H1 (cell line): ENCODE results near the gene OPN3. TPM values are rescaled to one million over a fixed set of nuclear protein-coding genes. Genes with fewer than 3 reads are reported as not detected.

Experiments used
- CTCF ChIA-PET: fragments of 300-600 bp; sonication (Branson Sonifier 250); formaldehyde crosslinking; loops from one replicate; lab custom pipeline; 2021; ENCODE audit not compliant: partially characterized antibody; lab: Charles Lee
- POLR2A ChIA-PET: fragments of 300-600 bp; sonication (Branson Sonifier 250); formaldehyde crosslinking; loops from one replicate; lab custom pipeline; 2021; ENCODE audit warnings: inconsistent platforms; ENCODE audit not compliant: partially characterized antibody; lab: Charles Lee
- DNase-seq, 2 experiments: peaks; one replicate each; pipeline versions ENCODE4 v3.0.0 to v3.0.0-alpha.2; 2010 to 2022; ENCODE audit warnings: low spot score in 2 of 2, low read depth in 1 of 2, mixed read lengths in 1 of 2
- FAIRE-seq: peaks from 2 replicates; lab custom pipeline; 2011; peaks lifted over from hg19 to GRCh38; lab: Jason Lieb, UNC
- H2AFZ ChIP-seq: 2 replicates; pipeline ENCODE4 v1.8.1; 2012; ENCODE audit warnings: low read length, inconsistent platforms
- H2AK5ac ChIP-seq: 2 replicates; pipeline ENCODE4 v1.6.1; 2013; ENCODE audit warnings: low read depth, low read length
- H2BK120ac ChIP-seq: replicated peaks from 2 replicates; pipeline ENCODE3; 2013; ENCODE audit warnings: low read depth, low read length, inconsistent platforms
- H2BK12ac ChIP-seq: 2 replicates; pipeline ENCODE4 v1.6.1; 2013; ENCODE audit warnings: low read depth, low read length
- H2BK15ac ChIP-seq: 2 replicates; pipeline ENCODE4 v1.6.1; 2013; ENCODE audit warnings: low read length
- H2BK20ac ChIP-seq: 2 replicates; pipeline ENCODE4 v1.6.1; 2013; ENCODE audit warnings: low read length
- H2BK5ac ChIP-seq: 2 replicates; pipeline ENCODE4 v1.6.1; 2013; ENCODE audit warnings: low read depth, low read length
- H3K14ac ChIP-seq: 2 replicates; pipeline ENCODE4 v1.6.1; 2013; ENCODE audit warnings: inconsistent platforms; ENCODE audit not compliant: insufficient read length
- H3K18ac ChIP-seq: 2 replicates; pipeline ENCODE4 v1.6.1; 2013; ENCODE audit warnings: low read length; ENCODE audit errors: extremely low read depth
- H3K23ac ChIP-seq: 2 replicates; pipeline ENCODE4 v1.6.1; 2013; ENCODE audit warnings: inconsistent platforms; ENCODE audit not compliant: insufficient read length
- H3K23me2 ChIP-seq: 2 replicates; pipeline ENCODE4 v1.6.1; 2013; ENCODE audit warnings: low read depth, low read length
- H3K27ac ChIP-seq: 2 replicates; pipeline ENCODE4 v1.6.1; 2011; ENCODE audit warnings: low read depth, low read length, inconsistent platforms
- H3K27me3 ChIP-seq, 4 experiments: replicated peaks in 1 of 4; 1 replicate in 1 of 4; 2 replicates in 3 of 4; pipeline versions ENCODE4 v1.6.1 to v1.8.1; 2011 to 2013; ENCODE audit warnings: low read length in 3 of 4, mild to moderate bottlenecking in 3 of 4, inconsistent platforms in 2 of 4, mixed read lengths in 2 of 4, moderate library complexity in 1 of 4; ENCODE audit not compliant: control insufficient read depth in 3 of 4, insufficient read depth in 3 of 4; ENCODE audit errors: extremely low read depth in 1 of 4
- H3K36me3 ChIP-seq, 4 experiments: 2 replicates each; pipeline versions ENCODE4 v1.6.1 to v1.8.1; 2011 to 2013; ENCODE audit warnings: mild to moderate bottlenecking in 4 of 4, low read length in 3 of 4, moderate library complexity in 2 of 4, control low read depth in 1 of 4, inconsistent platforms in 1 of 4; ENCODE audit not compliant: insufficient read depth in 4 of 4, control insufficient read depth in 2 of 4
- H3K4ac ChIP-seq: replicated peaks from 2 replicates; pipeline ENCODE3; 2013; ENCODE audit warnings: low read length, low read depth, mixed read lengths, inconsistent platforms; ENCODE audit not compliant: insufficient read length
- H3K4me1 ChIP-seq, 4 experiments: replicated peaks in 1 of 4; 1 replicate in 1 of 4; 2 replicates in 3 of 4; pipeline versions ENCODE4 v1.6.1 to v1.8.1; 2011 to 2013; ENCODE audit warnings: low read length in 3 of 4, inconsistent platforms in 2 of 4, mixed read lengths in 1 of 4; ENCODE audit not compliant: insufficient read depth in 4 of 4, control insufficient read depth in 3 of 4
- H3K4me2 ChIP-seq, 2 experiments: 2 replicates each; pipeline versions ENCODE4 v1.6.1 to v1.8.1; 2011 to 2013; ENCODE audit warnings: low read depth in 2 of 2, low read length in 2 of 2, control low read depth in 1 of 2, inconsistent platforms in 1 of 2, mild to moderate bottlenecking in 1 of 2; ENCODE audit not compliant: insufficient read depth in 1 of 2
- H3K4me3 ChIP-seq, 4 experiments: fragments of 200-600, 300-600 bp in 1 of 4; sonication (generic), shearing (Covaris generic), sonication (Bioruptor Twin) in 1 of 4; 2 replicates each; pipeline versions ENCODE4 v1.5.1 to v1.8.1; 2011 to 2016; ENCODE audit warnings: low read length in 4 of 4, low read depth in 3 of 4, control low read depth in 2 of 4, inconsistent platforms in 2 of 4, mild to moderate bottlenecking in 2 of 4, mixed read lengths in 1 of 4, moderate library complexity in 1 of 4; ENCODE audit not compliant: insufficient read depth in 2 of 4; ENCODE audit errors: extremely low read depth in 1 of 4
- H3K56ac ChIP-seq: replicated peaks from 2 replicates; pipeline ENCODE3; 2013; ENCODE audit warnings: low read depth, mild to moderate bottlenecking, mixed read lengths, low read length, inconsistent platforms; ENCODE audit not compliant: insufficient read length
- H3K79me1 ChIP-seq: 2 replicates; pipeline ENCODE4 v1.6.1; 2013; ENCODE audit warnings: low read depth, low read length, control low read depth
- H3K79me2 ChIP-seq, 2 experiments: 2 replicates each; pipeline versions ENCODE4 v1.6.1 to v1.8.1; 2012 to 2013; ENCODE audit warnings: low read length in 2 of 2, mild to moderate bottlenecking in 2 of 2, inconsistent platforms in 1 of 2; ENCODE audit not compliant: insufficient read depth in 2 of 2, control insufficient read depth in 1 of 2
- H3K9ac ChIP-seq, 4 experiments: replicated peaks in 1 of 4; 1 replicate in 1 of 4; 2 replicates in 3 of 4; pipeline versions ENCODE4 v1.6.1 to v1.8.1; 2011 to 2013; ENCODE audit warnings: low read depth in 3 of 4, low read length in 3 of 4, control low read depth in 2 of 4, mild to moderate bottlenecking in 2 of 4, moderate library complexity in 2 of 4, inconsistent platforms in 1 of 4; ENCODE audit errors: extremely low read depth in 1 of 4
- H3K9me3 ChIP-seq, 2 experiments: 2 replicates each; pipeline versions ENCODE4 v1.6.1 to v1.8.1; 2012 to 2013; ENCODE audit warnings: mild to moderate bottlenecking in 2 of 2, moderate library complexity in 2 of 2, control low read depth in 1 of 2, inconsistent platforms in 1 of 2, low read depth in 1 of 2, low read length in 1 of 2, mixed read lengths in 1 of 2; ENCODE audit not compliant: insufficient read depth in 2 of 2
- H4K20me1 ChIP-seq, 2 experiments: replicated peaks in 1 of 2; 2 replicates each; pipeline versions ENCODE3 to v1.8.1; 2011 to 2013; ENCODE audit warnings: inconsistent platforms in 2 of 2, low read length in 2 of 2, mild to moderate bottlenecking in 1 of 2; ENCODE audit not compliant: insufficient read depth in 2 of 2, control insufficient read depth in 1 of 2
- H4K5ac ChIP-seq: 2 replicates; pipeline ENCODE4 v1.6.1; 2013; ENCODE audit warnings: low read length, low read depth, mixed read lengths, inconsistent platforms; ENCODE audit not compliant: insufficient read length
- H4K8ac ChIP-seq: 2 replicates; pipeline ENCODE4 v1.8.0; 2013; ENCODE audit warnings: mild to moderate bottlenecking, moderate library complexity, low read length, inconsistent platforms; ENCODE audit not compliant: insufficient read depth; ENCODE audit errors: extremely low read depth
- H4K91ac ChIP-seq: replicated peaks from 2 replicates; pipeline ENCODE3; 2013; ENCODE audit warnings: low read length, mixed read lengths, inconsistent platforms; ENCODE audit not compliant: insufficient read length
- BCL11A ChIP-seq, 2 experiments: IDR thresholded peaks; one replicate each; pipeline ENCODE4 v1.6.1; 2011; ENCODE audit warnings: low read depth in 2 of 2, low read length in 2 of 2, mild to moderate bottlenecking in 2 of 2
- CHD2 ChIP-seq: IDR thresholded peaks from 2 replicates; pipeline ENCODE4 v1.6.1; 2012; ENCODE audit warnings: low read length, improper control_type of control experiment
- E2F6 ChIP-seq: IDR thresholded peaks from 2 replicates; pipeline ENCODE4 v1.6.1; 2012; ENCODE audit warnings: inconsistent platforms
- GABPA ChIP-seq: IDR thresholded peaks from 2 replicates; pipeline ENCODE4 v1.6.1; 2011; ENCODE audit warnings: mild to moderate bottlenecking, low read length, moderate library complexity, borderline replicate concordance; ENCODE audit not compliant: insufficient read depth
- GTF2F1 ChIP-seq: IDR thresholded peaks from 2 replicates; pipeline ENCODE4 v1.6.1; 2012; ENCODE audit warnings: low read depth, low read length, improper control_type of control experiment, borderline replicate concordance
- JUN ChIP-seq: IDR thresholded peaks from 2 replicates; pipeline ENCODE4 v1.6.1; 2011; ENCODE audit warnings: low read depth, mild to moderate bottlenecking, improper control_type of control experiment, low read length
- JUND ChIP-seq: IDR thresholded peaks from 2 replicates; pipeline ENCODE4 v1.6.1; 2011; ENCODE audit warnings: mild to moderate bottlenecking, improper control_type of control experiment, low read length
- MAFK ChIP-seq: IDR thresholded peaks from 2 replicates; pipeline ENCODE4 v1.6.1; 2012; ENCODE audit warnings: low read depth, mild to moderate bottlenecking, improper control_type of control experiment, low read length
- PHF8 ChIP-seq: fragments of 200-600 bp; sonication (generic); conservative IDR thresholded peaks from 2 replicates; pipeline ENCODE4 v1.7.1; 2012; ENCODE audit warnings: low read depth, mild to moderate bottlenecking, inconsistent platforms, low read length, moderate library complexity
- POLR2AphosphoS5 ChIP-seq: IDR thresholded peaks from 2 replicates; pipeline ENCODE4 v1.6.1; 2011; ENCODE audit warnings: low read depth, low read length
- RXRA ChIP-seq: IDR thresholded peaks from 2 replicates; pipeline ENCODE4 v1.6.1; 2011; ENCODE audit warnings: low read depth, mild to moderate bottlenecking, low read length, moderate library complexity; ENCODE audit not compliant: insufficient read depth
- SIRT6 ChIP-seq: IDR thresholded peaks from one replicate; pipeline ENCODE4 v1.7.1; 2012; ENCODE audit warnings: low read length, inconsistent platforms
- SIX5 ChIP-seq: IDR thresholded peaks from 2 replicates; pipeline ENCODE4 v1.6.1; 2011; ENCODE audit warnings: mild to moderate bottlenecking, low read depth, low read length
- SP4 ChIP-seq: IDR thresholded peaks from 2 replicates; pipeline ENCODE4 v1.6.1; 2012; ENCODE audit warnings: low read length, inconsistent platforms
- TBP ChIP-seq: IDR thresholded peaks from 2 replicates; pipeline ENCODE4 v1.6.1; 2011; ENCODE audit warnings: low read depth, low read length, improper control_type of control experiment
- YY1 ChIP-seq: IDR thresholded peaks from 2 replicates; pipeline ENCODE4 v1.6.1; 2011; ENCODE audit warnings: low read depth, mild to moderate bottlenecking, low read length
- WGBS, 2 experiments: shearing (Covaris generic) in 1 of 2; methylation state at CpG; one replicate each; pipeline versions ENCODE4 v1.1.6 to v1.1.7; 2013 to 2015; ENCODE audit warnings: low lambda C conversion rate in 2 of 2, mixed read lengths in 2 of 2, inconsistent platforms in 1 of 2, low coverage in 1 of 2, missing lambda C conversion rate in 1 of 2; ENCODE audit not compliant: insufficient replicate concordance in 2 of 2, insufficient coverage in 1 of 2, insufficient read length in 1 of 2; ENCODE audit errors: extremely low coverage in 1 of 2, missing lambda C conversion rate in 1 of 2; 5-methylcytosine and 5-hydroxymethylcytosine counted together
- polyA plus RNA-seq, 7 experiments: library from polyadenylated mRNA; depleted of rRNA in 3 of 7; stranded (reverse) in 5 of 7; unstranded in 2 of 7; fragments of >200 nt in 5 of 7; fragments of 200-250 nt in 2 of 7; gene quantifications; 1 replicate in 5 of 7; 2 replicates in 1 of 7; 4 replicates in 1 of 7; pipeline versions ENCODE4 v1.2.1 to v1.2.3, GENCODE V29; 2011 to 2013; ENCODE audit warnings: missing spikeins in 2 of 7, mixed read lengths in 2 of 7
- total RNA-seq: library from RNA; stranded (reverse); fragmentation: NEBNext Ultra II Directional; extraction: Animal tissue kit (Norgen Biotek cat#: 25700); gene quantifications from 2 replicates; pipeline ENCODE4 v1.2.1, GENCODE V29; 2021

The OPN3 gene
- total and polyA plus RNA-seq, 2 of the 8 experiments (the other 6 are each of a cell fraction or from before 2014, with no cell fraction given) = 8.8 to 19.4 TPM

- Histone ChIP-seq H4K8ac (no peak overlapping the region), H3K27ac (no peak overlapping the region), H4K91ac (no peak overlapping the region), H3K4ac (no peak overlapping the region), H4K20me1 (no peaks in the 10 kb centered on the region), H3K79me1 (no peaks in the 10 kb centered on the region), H2BK20ac (no peak overlapping the region), H3K14ac (no peak overlapping the region), H3K9ac (no peak overlapping the region), H2BK12ac (no peak overlapping the region), H3K4me2 (no peak overlapping the region), H4K5ac (no peak overlapping the region), H2BK15ac (no peak overlapping the region), H3K18ac (no peak overlapping the region), H3K36me3 (no peaks in the 10 kb centered on the region), H2AFZ (no peak overlapping the region), H3K79me2 (no peaks in the 10 kb centered on the region), H3K56ac (no peak overlapping the region), H3K4me1 (no peaks in the 10 kb centered on the region), H2BK120ac (no peak overlapping the region), H3K23ac (no peak overlapping the region), H2BK5ac (no peak overlapping the region), H3K27me3 (no peaks in the 10 kb centered on the region), H3K9me3 (no peaks in the 10 kb centered on the region), H3K4me3 (no peak overlapping the region), H2AK5ac (no peak overlapping the region), H3K23me2 (no peaks in the 10 kb centered on the region)
- CTCF ChIA-PET = interaction anchor here (1.6 kb wide), 1 partner anchor 18 kb away, joined by 3 read pairs; no protein-coding TSS in a partner anchor
- WGBS, 2 experiments = 88% methylated on average over 1 of the region's 1 CpG; no CpG with 5 or more reads in 1 of the 2 experiments
- DNase-seq = no peak
- FAIRE-seq = no peak
- POLR2A ChIA-PET = no interaction called here
- TF ChIP-seq BCL11A (IDR thresholded peaks at IDR 0.05; ENCODE audit: low read depth in 2 of 2, low read length in 2 of 2) (no peak), GABPA (no peak), PHF8 (no peak), POLR2AphosphoS5 (no peak), JUN (no peak), GTF2F1 (no peak), JUND (no peak), SIX5 (no peak), MAFK (no peak), E2F6 (no peak), CHD2 (no peak), SIRT6 (no peak), YY1 (no peak), SP4 (no peak), RXRA (no peak), TBP (no peak)
Observed at GRCh38 chr1:241647658-241648057, 7.5 kb upstream of the OPN3 start.
